Measurements from ENCODE around the gene RPL36AL. TPM values are rescaled to one million over a fixed set of nuclear protein-coding genes. Genes with fewer than 3 reads are reported as not detected.
A peak's percentile ranks its signal among the peaks of the same experiment; 100 is the strongest.

The RPL36AL gene
- polyA plus RNA-seq, 2 of the 4 experiments (the other 2 are of a cell fraction), result 390 to 469 TPM

DNA sequence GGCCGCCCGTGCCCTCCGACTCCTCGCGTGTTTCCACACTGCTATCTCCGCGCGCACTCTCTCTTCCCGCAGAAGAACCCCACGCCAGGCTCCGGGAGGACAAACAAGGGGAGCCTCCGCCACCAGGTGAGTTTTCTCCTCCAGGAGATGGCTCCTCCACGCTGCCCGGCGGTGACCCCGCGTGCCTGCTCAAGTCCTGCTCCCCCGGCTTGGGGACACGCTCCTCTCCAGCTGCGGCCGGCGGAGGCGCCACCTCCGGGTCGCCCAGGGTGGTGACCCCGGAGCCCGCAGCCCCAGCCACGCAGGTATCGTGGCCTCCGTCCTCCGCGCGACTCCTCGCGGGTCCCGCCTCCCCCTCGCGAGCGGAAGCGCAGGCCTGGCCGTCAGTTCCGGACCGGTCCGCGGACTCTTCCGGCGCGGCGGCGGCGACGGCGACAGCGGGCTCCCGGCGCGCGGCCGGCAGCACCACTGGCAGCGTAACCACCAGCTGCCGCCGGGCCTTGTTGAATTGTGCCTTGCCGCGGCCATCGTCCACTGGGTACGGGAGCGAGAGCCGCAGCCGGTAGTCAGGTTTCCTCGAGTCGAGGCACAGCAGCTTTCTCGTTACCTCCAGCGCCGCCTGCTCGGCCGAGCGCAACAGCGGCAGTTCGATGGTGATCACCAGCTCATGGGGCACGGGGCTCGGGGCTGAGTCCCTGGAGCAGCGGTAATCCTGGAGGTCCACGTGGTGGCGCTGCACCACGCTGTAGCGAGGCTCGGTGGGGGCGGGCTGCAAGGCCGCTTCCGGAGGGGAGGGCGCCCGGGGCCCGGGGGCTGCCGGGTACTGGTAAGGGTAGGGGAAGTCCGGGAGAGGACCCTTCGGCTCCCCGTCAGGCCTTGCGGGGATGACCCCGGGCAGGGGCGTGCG, 13.5 kb upstream of the RPL36AL start (continued):
- peak; percentile 5 for TF ChIP-seq ZFP36 (IDR thresholded peaks at IDR 0.05; ENCODE audit: borderline replicate concordance, partially characterized antibody)
- peak; percentile 89; the same call in 1 of the 2 replicates for TF ChIP-seq MAZ (IDR thresholded peaks at IDR 0.05; ENCODE audit: borderline replicate concordance, low read depth, low read length)
- TF ChIP-seq FOXS1 (CRISPR knock-in tag; IDR thresholded peaks at IDR 0.05), result no peak
- TF ChIP-seq TP53 (CRISPR knock-in tag; IDR thresholded peaks at IDR 0.05), result 0 out of 2 replicates have a peak, but pooled peaks have one; percentile 12
- TF ChIP-seq CHD4 (IDR thresholded peaks at IDR 0.05; ENCODE audit: borderline replicate concordance), result no peak
- TF ChIP-seq HDAC2 (IDR thresholded peaks at IDR 0.05), result 0 out of 2 replicates have a peak, but pooled peaks have one; percentile 5
- TF ChIP-seq CEBPB (IDR thresholded peaks at IDR 0.05), result no peak
- TF ChIP-seq TFCP2L1 (CRISPR knock-in tag; IDR thresholded peaks at IDR 0.05), result no peak
- no peak for TF ChIP-seq EHMT2 (IDR thresholded peaks at IDR 0.05; ENCODE audit: low read depth)
- TF ChIP-seq, protein P1, sequence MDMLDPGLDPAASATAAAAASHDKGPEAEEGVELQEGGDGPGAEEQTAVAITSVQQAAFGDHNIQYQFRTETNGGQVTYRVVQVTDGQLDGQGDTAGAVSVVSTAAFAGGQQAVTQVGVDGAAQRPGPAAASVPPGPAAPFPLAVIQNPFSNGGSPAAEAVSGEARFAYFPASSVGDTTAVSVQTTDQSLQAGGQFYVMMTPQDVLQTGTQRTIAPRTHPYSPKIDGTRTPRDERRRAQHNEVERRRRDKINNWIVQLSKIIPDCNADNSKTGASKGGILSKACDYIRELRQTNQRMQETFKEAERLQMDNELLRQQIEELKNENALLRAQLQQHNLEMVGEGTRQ (IDR thresholded peaks at IDR 0.05), result peak; percentile 68
- TF ChIP-seq HOXB13 (CRISPR knock-in tag; IDR thresholded peaks at IDR 0.05; ENCODE audit: low read depth), result no peak
- peak; percentile 61 for TF ChIP-seq SMC3 (IDR thresholded peaks at IDR 0.05)
- peak; percentile 89 for TF ChIP-seq POLR2A (IDR thresholded peaks at IDR 0.05; ENCODE audit: low read length)
- peak; percentile 71 to 95 for TF ChIP-seq JUN (IDR thresholded peaks at IDR 0.05)
- TF ChIP-seq POLR2AphosphoS2 (conservative IDR thresholded peaks at IDR 0.05; ENCODE audit: low read length), result no peak
- no peak for TF ChIP-seq CBX2 (IDR thresholded peaks at IDR 0.05; ENCODE audit: borderline replicate concordance, low read depth)
- no peak for TF ChIP-seq PBX3 (IDR thresholded peaks at IDR 0.05)
- TF ChIP-seq RFX5 (IDR thresholded peaks at IDR 0.05), result no peak
- TF ChIP-seq KDM5A (IDR thresholded peaks at IDR 0.05), result peak; percentile 62; the same call in 1 of the 2 replicates
- peak; percentile 12; the same call in 1 of the 2 replicates for TF ChIP-seq GATA3 (IDR thresholded peaks at IDR 0.05; ENCODE audit: borderline replicate concordance)
- TF ChIP-seq RAD21 (conservative IDR thresholded peaks at IDR 0.05 in 1 of 2, IDR thresholded peaks at IDR 0.05 in 1 of 2), result peak; percentile 74 to 81
- TF ChIP-seq EHF (CRISPR knock-in tag; IDR thresholded peaks at IDR 0.05), result no peak
- TF ChIP-seq PHF8 (IDR thresholded peaks at IDR 0.05; ENCODE audit: borderline replicate concordance, low read depth), result peak; percentile 55
- no peak for TF ChIP-seq HOXA7 (CRISPR knock-in tag; IDR thresholded peaks at IDR 0.05)
- peak; percentile 7 for TF ChIP-seq CHD2 (IDR thresholded peaks at IDR 0.05; ENCODE audit: low read length, partially characterized antibody)
- TF ChIP-seq JUNB (IDR thresholded peaks at IDR 0.05), result no peak

Data from A549 (cell line).